ENCODE data around the gene SSTR1.

SSTR1 gene

DNA sequence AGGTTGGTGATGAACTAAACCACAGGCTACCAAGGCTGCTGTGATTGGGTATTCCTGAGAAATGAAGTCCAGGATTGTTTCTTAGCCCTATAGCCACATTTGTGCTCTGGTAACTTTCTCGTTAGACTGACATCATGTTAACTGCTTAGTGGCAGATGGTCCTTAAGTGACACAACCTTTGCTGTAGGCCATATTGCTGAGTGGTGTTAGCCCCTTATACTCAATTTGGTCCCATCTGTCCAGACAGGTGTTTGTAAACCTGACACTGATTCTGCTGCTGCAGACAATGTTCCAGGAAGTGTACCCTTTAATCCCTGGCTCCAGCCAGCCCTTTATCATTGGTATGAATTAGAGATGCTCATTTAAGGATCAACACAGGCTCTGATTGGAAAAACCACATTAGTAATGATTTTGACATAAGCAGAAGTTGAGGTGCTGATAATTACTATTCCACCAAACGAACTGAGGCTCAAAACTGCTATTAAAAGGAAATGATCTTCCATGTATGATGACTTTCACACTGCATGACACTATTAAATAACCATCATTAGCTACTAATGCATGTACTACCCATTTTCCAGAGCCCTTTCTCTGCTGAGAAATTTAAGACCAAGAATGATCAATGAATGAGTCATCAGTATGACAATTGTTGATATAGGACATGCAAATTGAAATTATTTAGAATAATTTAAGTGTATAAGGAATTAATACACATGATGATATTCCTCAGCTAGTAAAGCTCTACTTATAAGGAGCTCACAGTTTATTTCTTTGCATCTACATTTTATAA, 3.6 kb upstream of the SSTR1 start:
- DNase-seq = no peak

DNA sequence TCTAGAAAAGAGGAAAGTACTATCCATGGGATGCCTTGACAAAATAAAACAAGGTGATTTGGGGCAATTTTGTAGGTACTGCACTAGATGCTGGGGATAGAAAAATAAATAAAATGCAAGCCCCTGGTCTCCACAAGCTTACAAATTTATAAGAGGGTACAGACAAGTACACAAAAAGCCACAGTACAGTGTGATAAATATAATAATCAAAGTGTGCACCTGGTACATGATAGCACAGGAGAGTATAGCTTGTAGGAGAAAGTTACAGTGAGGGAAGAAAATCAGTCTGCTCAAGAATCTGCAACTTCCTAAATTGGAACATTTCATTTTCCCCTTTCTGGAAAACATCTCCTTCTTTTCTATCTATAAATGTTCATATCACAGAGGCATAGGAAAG, 3.0 kb upstream of the SSTR1 start:
- DNase-seq = no peak

DNA sequence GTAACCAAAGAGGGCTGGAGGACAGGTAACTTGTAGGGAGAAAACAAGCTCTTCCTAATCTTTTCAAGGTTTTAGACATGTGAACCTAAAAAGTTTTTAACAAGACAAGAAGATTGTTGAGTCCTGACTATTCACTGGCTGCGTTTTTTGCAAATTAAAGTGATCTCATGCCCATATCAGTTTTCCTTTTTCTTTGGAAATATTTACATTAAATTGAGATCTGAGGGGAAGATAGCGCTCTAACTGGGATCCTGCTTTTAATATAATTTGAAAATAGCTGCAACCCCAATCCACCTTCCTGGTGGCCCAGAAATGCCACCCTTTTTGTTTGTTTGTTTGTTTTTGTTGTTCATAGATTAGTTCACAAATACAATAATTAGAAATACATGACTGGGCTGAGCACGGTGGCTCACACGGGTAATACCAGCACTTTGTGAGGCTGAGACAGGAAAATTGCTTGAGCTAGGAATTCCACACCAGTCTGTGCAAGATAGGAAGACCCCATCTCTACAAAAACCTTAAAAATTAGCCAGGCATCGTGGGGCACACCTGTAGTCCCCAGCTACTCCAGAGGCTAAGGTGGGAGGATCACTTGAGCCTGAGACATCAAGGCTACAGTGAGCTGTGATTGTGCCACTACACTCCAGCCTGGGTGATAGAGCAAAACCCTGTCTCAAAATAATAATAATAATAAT, 2.4 kb upstream of the SSTR1 start:
- no peak for DNase-seq

DNA sequence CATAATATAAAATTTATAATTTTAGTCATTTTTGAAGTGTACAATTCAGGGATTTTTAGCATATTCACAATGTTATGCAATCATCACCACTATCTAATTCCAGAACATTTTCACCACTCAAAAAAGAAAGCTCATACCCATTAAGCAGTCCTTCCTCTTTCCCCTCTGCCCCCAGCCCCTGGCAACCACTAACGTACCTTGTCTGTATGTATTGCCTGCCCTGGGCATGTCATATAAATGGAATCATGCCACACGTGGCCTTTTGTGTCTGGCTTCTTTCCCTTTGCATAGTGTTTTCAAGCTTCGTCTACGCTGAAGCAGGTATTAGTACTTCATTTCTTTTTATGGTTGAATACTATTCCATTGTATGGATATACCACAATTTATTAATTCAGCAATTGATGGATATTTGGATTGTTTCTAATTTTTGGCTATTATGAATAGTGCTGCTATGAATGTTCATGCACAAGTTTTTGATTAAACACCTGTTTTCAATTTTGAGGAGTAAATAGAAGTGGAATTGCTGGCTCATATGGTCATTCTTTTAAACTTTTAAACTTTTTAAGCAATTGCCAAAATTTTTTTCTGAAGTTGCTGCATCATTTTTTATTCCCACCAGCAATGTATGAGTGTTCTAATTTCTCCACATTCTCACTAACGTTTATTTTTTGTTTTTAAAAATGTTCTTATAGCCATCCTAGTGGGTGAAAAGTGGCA, 1.6 kb upstream of the SSTR1 start:
- no peak for DNase-seq

GRCh38 chr14:38206689-38207376, 871 bp upstream of the SSTR1 start:
- no peak for DNase-seq

DNA sequence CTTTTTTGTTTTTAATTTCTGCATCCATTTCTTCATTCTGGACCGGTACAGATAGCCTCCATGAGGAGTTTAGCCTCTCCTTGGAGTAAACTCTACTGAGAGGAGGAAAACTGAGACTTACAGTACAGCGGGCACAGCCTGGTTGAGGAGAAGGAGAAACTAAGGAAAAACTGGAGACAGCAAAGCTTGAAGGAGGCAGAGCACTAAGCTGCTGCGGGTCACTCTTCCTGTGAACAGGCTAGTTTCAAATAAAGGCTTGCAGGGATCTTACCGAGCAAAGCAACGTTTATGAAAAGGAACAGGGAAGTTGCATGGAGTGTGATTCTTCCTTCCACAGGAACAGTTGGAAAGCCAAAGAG, 348 bp upstream of the SSTR1 start:
- DNase-seq = no peak

GRCh38 chr14:38208618-38209562, 1.2 kb downstream of the SSTR1 start:
- DNase-seq = no peak

DNA sequence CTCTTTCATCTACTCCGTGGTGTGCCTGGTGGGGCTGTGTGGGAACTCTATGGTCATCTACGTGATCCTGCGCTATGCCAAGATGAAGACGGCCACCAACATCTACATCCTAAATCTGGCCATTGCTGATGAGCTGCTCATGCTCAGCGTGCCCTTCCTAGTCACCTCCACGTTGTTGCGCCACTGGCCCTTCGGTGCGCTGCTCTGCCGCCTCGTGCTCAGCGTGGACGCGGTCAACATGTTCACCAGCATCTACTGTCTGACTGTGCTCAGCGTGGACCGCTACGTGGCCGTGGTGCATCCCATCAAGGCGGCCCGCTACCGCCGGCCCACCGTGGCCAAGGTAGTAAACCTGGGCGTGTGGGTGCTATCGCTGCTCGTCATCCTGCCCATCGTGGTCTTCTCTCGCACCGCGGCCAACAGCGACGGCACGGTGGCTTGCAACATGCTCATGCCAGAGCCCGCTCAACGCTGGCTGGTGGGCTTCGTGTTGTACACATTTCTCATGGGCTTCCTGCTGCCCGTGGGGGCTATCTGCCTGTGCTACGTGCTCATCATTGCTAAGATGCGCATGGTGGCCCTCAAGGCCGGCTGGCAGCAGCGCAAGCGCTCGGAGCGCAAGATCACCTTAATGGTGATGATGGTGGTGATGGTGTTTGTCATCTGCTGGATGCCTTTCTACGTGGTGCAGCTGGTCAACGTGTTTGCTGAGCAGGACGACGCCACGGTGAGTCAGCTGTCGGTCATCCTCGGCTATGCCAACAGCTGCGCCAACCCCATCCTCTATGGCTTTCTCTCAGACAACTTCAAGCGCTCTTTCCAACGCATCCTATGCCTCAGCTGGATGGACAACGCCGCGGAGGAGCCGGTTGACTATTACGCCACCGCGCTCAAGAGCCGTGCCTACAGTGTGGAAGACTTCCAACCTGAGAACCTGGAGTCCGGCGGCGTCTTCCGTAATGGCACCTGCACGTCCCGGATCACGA, 2.2 kb downstream of the SSTR1 start:
- DNase-seq = no peak

- no peak for DNase-seq
Measured at GRCh38 chr14:38210587-38211216, 3.0 kb downstream of the SSTR1 start.

- DNase-seq = no peak
Measured at GRCh38 chr14:38211255-38211735, 3.6 kb downstream of the SSTR1 start.

GRCh38 chr14:38212111-38212510, 4.4 kb downstream of the SSTR1 start:
- no peak for DNase-seq

DNA sequence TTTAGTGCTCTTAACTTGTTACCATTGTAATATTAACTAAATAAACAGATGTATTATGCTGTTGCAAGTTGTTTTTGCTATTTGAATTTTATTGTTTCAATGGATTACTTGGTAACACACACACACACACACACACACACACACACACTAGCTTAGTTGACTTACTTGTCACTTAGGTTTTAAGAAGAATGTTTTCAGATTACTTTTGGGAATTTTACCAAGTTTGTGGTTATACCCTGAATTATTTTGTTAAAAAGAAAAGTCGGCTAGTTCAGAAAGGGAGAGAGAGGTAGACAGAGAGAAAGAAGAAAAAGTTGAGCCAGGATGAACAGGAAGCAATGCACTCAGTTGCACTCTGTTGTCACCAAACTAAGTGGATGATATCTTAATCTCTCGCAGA, 5.3 kb downstream of the SSTR1 start:
- no peak for DNase-seq

DNA sequence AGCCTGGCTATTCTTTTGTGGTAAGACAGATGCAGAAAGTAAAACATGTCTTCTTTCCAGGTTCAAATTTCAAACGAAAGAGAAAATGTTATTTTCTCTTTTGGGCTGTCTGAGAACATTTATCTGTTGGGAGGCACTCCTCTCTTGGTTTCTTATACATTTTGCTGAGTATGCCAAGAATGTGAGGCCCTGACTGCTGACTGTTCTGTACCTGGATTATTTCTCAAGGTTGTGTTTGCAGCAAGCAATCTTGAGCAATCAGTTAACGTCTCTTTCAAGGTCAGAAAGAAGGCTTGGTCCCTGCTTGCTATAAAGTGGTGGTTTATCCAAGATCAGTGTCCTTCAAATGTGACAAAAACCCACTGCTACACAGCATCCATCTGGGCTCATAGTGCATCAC, 9.8 kb downstream of the SSTR1 start:
- no peak for DNase-seq

DNA sequence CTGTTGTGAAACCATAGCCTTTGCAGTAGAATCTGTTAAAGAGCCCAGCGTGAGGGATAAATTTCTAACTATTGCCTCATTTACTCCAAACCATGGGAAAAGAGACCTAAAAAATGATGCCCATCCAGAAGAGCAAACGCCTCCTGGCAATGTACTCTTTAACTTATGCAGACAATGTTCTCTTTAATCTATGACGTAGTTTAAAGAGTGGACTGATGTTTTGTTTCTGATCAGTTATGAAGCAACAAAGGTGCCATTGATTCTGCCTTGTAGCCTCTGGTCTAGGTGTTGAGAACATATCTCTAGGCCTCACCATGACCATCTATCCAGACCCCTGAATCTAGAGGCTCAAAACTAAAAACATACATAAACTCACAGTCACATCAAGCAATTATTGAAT, 13.4 kb downstream of the SSTR1 start:
- no peak for DNase-seq

DNA sequence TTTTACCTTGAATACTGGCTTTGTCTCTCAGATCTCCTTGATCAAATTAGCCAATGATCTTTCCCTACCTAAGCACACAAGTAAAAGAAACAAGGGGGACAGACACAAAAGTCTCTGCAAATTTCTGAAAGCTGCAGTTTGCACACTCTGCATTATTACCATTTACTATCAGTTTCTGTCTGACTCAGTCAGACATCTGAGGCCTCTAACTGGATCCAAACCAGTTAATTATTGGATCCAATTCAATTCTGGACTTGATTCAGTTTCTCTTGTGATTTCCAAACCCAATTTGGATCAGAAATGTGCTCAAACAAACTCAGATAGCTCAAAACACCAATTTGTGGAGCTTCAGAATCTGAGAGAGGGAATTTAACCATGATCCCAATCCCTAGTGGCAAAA, 16.6 kb downstream of the SSTR1 start:
- DNase-seq = no peak

DNA sequence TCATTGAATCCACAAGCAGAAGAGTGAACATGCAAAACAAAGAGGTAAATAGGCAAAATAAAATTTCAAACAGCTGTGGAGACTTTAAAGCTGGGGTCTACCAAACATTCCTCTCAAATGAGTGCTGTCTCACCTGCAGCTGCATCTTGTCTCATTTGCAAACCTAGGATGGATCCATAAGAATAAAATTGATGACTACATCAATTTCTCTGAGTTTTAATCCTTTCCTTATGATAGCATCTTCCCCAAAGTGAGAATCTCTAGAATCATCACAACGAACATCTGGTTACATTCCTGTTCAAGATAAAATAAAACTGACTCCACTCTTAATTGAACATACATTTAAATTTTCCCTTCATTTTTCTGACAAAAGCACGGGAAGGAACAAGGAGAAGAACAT, 18.2 kb downstream of the SSTR1 start:
- DNase-seq = no peak

- no peak for DNase-seq
Measured at GRCh38 chr14:38226366-38226765, 18.7 kb downstream of the SSTR1 start.

GRCh38 chr14:38233218-38233617, 25.5 kb downstream of the SSTR1 start:
- DNase-seq = no peak

DNA sequence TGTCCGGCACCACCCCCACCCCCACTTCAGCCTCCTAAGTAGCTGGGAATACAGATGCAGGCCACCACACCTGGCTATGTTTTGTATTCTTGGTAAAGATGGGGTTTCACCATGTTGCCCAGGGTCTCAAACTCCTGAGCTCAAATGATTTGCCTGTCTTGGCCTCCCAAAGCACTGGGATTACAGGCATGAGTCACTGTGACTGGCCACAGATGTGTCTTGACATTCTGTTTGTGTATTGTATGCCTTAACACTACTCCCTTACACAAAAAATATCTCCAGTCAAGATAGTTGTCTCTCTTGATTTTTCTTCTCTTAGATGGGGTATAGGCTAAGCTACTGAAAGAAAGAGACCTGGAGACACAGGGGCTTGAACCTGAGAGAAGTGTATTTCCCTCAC, 30.6 kb downstream of the SSTR1 start:
- DNase-seq = no peak

DNA sequence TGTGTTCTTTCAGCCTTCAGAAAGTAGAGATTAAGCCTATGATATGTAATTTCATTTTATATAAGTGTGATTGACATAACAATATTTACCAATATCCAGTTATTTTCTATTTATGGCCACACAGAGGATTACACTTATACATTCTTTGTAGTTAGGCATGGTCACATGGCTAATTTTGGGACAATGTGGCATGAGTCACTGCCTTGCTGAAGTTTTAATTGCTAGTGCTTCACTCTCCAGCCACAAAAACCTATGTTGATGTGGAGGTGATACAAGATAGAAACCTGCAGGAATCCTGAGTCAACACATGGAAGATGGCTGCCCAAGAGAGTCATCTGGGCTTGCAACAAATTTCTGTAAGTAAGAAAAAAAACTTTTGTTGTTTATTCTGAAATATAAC, 31.2 kb downstream of the SSTR1 start:
- DNase-seq = no peak
